Tibial nerve (tissue), 4 donors: ENCODE results near the gene NUCB2. TPM values are rescaled to one million over a fixed set of nuclear protein-coding genes. Genes with fewer than 3 reads are reported as not detected.

ENCODE experiments used
- DNase-seq, 2 donors: peaks; one replicate each; pipeline ENCODE4 v3.0.0-alpha.2; 2019; ENCODE audit warnings: low spot score in 2 of 2
- H3K27ac ChIP-seq, 4 donors: fragments of 200-600 bp; sonication (generic) in 3 of 4; one replicate each; pipeline ENCODE4 v1.5.1; 2017 to 2019; ENCODE audit warnings: mild to moderate bottlenecking in 1 of 4
- H3K27me3 ChIP-seq, 2 donors: fragments of 200-600 bp; sonication (generic) in 1 of 2; one replicate each; pipeline versions ENCODE4 v1.5.1 to v1.6.0; 2017 to 2019
- H3K36me3 ChIP-seq, 3 donors: fragments of 200-600 bp; sonication (generic); one replicate each; pipeline ENCODE4 v1.5.1; 2018 to 2019
- H3K4me1 ChIP-seq, 4 donors: fragments of 200-600 bp; sonication (generic) in 3 of 4; one replicate each; pipeline ENCODE4 v1.5.1; 2017 to 2019
- H3K4me3 ChIP-seq, 4 donors: fragments of 200-600 bp; sonication (generic) in 3 of 4; one replicate each; pipeline ENCODE4 v1.5.1; 2017 to 2019; ENCODE audit warnings: mild to moderate bottlenecking in 1 of 4, moderate library complexity in 1 of 4
- H3K9me3 ChIP-seq, 4 donors: fragments of 200-600 bp; sonication (generic) in 3 of 4; one replicate each; pipeline ENCODE4 v1.5.1; 2017 to 2019
- EP300 ChIP-seq, 2 donors: sonication (generic); formaldehyde crosslinking; IDR thresholded peaks; one replicate each; pipeline ENCODE4 v1.6.1; 2017; ENCODE audit warnings: antibody characterized with exemption in 2 of 2, mild to moderate bottlenecking in 1 of 2
- POLR2A ChIP-seq, 2 donors: fragments of 450-650 bp; IDR thresholded peaks; one replicate each; pipeline ENCODE4 v1.6.1; 2017; ENCODE audit warnings: antibody characterized with exemption in 2 of 2, mild to moderate bottlenecking in 2 of 2, moderate library complexity in 2 of 2
- WGBS, 2 donors: methylation state at CpG; one replicate each; pipeline ENCODE4 v1.1.5; 2018; 5-methylcytosine and 5-hydroxymethylcytosine counted together
- total RNA-seq, 4 donors: library from RNA; depleted of rRNA; stranded (reverse); fragments of >200 nt; gene quantifications; one replicate each; pipeline ENCODE4 v1.1.0, GENCODE V29; 2016
- TF ChIP-seq, protein P1 (sequence below), 5 experiments: fragments of 200-600 bp in 3 of 5; fragments of 450-650 bp in 2 of 5; sonication (generic) in 3 of 5; IDR thresholded peaks; one replicate each; pipeline ENCODE4 v1.5.1; 2016 to 2019; ENCODE audit warnings: antibody characterized with exemption in 5 of 5, mild to moderate bottlenecking in 3 of 5, moderate library complexity in 2 of 5

NUCB2 gene
- total RNA-seq, 4 donors from 2014 or later = 29.1 to 45.4 (median 36.0) TPM

DNA sequence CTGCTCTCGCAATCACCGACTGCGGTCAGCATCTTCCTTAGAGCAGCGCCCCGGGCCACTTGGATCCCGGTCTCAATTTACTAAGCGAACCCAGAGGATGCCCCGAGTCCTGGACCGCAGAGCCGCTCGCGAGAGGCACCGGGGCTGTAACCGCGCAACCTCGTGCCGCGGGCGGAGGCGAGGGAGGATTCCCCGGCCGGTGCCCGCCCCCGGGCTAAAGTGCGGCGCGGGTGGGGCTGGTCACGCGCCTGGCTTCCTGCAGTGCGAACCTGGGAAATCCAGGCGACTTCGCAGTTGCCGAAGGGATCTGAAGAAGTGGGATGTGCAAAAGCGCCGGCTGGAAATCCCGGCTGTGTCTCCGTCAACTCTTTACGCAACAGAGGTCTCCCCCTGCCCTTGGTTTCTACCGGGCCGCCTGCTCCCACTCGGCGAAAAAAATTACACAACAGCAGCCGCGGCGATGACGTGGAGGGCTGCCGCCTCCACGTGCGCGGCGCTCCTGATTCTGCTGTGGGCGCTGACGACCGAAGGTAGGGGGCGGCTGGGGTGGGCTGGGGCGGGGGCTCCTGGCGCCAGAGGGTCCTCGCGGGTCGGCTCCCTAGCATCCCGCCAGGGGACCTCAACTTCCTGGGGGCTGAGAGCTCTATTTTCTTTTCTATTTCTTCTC lies 75.1 kb downstream of the NUCB2 start, which contains the start of gene NCR3LG1:
NCR3LG1 (plus strand) TSS at position 291 of the 667 bp plus-strand sequence; CDS start at position 461, 170 bp downstream.
- peak within 1 kb of the TSS; percentile 45 to 79 (median 60) for H3K4me3 ChIP-seq
- H3K9me3 ChIP-seq = no peaks in the 10 kb centered on the region
- H3K27ac ChIP-seq = peak within 1 kb of the TSS in 3 of 4 donors; percentile 6 to 84 (median 22)
- WGBS, 2 donors = 2 to 4% methylated on average over 35 to 43 of the region's 61 CpGs
- no peaks in the 10 kb centered on the region for H3K27me3 ChIP-seq
- peak; percentile 15 to 31 for DNase-seq
- TF ChIP-seq POLR2A (IDR thresholded peaks at IDR 0.05) (peak in 1 of 2 donors; percentile 5), EP300 (IDR thresholded peaks at IDR 0.05) (peak in 1 of 2 donors; percentile 27)
- TF ChIP-seq, protein P1, sequence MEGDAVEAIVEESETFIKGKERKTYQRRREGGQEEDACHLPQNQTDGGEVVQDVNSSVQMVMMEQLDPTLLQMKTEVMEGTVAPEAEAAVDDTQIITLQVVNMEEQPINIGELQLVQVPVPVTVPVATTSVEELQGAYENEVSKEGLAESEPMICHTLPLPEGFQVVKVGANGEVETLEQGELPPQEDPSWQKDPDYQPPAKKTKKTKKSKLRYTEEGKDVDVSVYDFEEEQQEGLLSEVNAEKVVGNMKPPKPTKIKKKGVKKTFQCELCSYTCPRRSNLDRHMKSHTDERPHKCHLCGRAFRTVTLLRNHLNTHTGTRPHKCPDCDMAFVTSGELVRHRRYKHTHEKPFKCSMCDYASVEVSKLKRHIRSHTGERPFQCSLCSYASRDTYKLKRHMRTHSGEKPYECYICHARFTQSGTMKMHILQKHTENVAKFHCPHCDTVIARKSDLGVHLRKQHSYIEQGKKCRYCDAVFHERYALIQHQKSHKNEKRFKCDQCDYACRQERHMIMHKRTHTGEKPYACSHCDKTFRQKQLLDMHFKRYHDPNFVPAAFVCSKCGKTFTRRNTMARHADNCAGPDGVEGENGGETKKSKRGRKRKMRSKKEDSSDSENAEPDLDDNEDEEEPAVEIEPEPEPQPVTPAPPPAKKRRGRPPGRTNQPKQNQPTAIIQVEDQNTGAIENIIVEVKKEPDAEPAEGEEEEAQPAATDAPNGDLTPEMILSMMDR (IDR thresholded peaks at IDR 0.05) = no peak
- peaks cover 0 to 27% (median 12%) of the 10 kb centered on the region in 4 donors for H3K4me1 ChIP-seq
- no peaks in the 10 kb centered on the region for H3K36me3 ChIP-seq

DNA sequence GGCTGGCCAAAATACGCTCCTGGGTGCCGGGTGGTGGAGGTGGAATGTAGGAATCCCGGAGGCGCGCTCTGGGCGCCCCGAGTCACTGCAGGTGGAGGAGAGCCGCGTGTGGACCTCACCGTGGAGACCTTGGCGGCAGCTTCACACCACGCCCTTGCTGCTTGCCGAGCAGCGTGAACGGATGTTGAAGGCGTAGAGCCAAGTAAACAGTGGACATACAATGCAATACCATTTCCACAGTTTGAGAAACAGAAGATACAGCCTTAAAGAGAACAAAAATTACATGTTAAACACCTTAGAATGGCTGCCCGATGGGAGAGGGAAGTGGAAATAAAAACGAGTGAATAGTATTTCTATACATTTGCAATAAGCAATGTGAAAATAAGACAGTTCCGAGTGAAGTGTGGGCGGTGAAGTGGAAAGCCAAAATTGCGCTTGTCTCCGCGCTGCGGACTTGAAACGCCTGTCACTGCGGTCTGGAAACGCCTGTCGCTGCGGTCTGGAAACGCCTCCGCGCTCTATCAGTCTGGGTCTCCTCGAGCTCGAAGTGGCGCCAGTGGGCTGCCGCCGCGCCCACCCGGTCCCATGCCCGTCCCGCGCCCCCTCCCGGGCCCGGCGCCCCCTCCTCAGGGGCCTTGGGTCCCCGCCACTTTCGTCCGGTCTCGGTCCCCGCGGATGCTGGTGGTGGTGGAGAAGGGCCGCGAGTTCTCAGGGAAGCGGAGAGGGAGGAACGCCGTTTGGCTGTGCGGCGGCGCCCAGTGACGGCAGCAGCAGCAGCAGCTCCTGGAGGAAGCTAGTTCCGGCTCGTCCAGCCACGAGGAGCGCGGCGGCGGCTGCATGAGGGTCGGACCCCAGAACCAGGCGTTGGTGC lies 76.6 kb downstream of the NUCB2 start:
- Histone ChIP-seq H3K27me3 (no peaks in the 10 kb centered on the region), H3K27ac (peak overlapping the region in 3 of 4 donors; percentile 79 to 84 (median 82)), H3K36me3 (no peaks in the 10 kb centered on the region), H3K4me1 (peaks cover 0 to 27% (median 12%) of the 10 kb centered on the region in 4 donors), H3K4me3 (peak overlapping the region; percentile 45 to 79 (median 60)), H3K9me3 (no peaks in the 10 kb centered on the region)
- TF ChIP-seq POLR2A (IDR thresholded peaks at IDR 0.05) (no peak), EP300 (IDR thresholded peaks at IDR 0.05) (peak in 1 of 2 donors; percentile 37)
- WGBS, 2 donors = 0 to 1% methylated on average over 41 to 57 of the region's 69 CpGs
- DNase-seq = peak in 1 of 2 donors; percentile 24

DNA sequence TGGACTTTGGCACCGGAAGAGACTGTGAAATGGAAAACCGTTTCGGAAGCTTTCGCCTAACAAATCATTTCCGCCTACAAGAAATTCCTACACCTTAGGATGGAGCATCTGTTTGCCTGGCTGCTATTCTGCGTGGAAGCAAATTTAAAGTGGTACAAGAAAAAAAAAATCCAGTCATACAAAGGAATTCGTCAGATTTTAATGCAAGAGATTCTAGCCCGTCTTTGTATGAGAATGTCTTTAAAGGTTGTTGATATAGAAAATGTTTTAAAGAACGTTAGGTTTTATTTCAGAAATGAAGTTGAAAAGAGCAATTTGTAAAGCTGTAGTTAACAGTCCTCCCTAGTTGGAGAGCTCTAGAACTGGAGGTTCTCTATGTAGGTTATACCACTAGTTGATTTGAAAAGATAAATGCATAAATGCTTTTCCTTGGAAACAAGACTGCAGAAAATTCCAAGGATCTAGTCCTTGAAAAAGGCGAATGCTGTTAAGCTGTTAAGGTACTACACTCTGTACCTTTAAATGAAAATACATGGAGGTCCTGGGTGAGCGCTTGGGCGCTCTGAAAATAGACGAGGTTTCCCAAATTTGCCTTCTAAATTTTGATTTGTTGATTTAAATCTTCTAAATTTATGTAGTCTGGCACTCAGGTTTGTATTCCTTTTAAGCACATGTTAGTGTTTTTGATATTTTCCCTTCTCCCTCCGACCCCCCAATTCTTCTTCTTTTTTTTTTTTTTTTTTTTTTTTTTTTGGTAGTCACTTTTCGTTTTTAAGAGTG lies 77.5 kb downstream of the NUCB2 start:
- peak overlapping the region in 3 of 4 donors; percentile 79 to 84 (median 82) for H3K27ac ChIP-seq
- whole genome bisulfite sequencing, 2 donors = 7 to 8% methylated on average over 15 of the region's 15 CpGs
- peak in 1 of 2 donors; percentile 5 for TF ChIP-seq EP300 (IDR thresholded peaks at IDR 0.05)
- TF ChIP-seq, protein P1 (IDR thresholded peaks at IDR 0.05) = no peak
- peaks cover 0 to 1% (median 0%) of the 10 kb centered on the region in 4 donors for H3K9me3 ChIP-seq
- peak overlapping the region; percentile 45 to 79 (median 60) for H3K4me3 ChIP-seq
- peaks cover 0 to 27% (median 12%) of the 10 kb centered on the region in 4 donors for H3K4me1 ChIP-seq
- DNase-seq = no peak
- H3K27me3 ChIP-seq = no peaks in the 10 kb centered on the region
- peaks cover 0 to 2% (median 0%) of the 10 kb centered on the region in 3 donors for H3K36me3 ChIP-seq

DNA sequence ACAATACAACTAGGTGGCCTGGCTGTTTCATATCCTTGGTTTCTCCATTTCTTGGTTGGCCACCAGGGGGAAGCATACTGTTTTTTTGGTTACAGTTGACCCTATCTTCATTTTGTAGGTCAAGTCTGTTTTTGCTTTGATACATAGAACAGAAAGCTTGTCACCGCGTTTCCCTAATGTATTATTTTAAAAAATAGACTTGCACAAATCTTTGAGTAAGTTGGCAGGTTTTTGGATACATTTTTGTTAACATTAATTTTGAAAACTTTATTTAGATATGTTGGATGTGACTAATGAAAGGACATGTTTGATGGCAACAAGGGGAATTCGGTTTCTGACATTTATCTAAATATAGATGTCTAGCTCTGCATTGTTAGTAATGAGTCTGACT lies 78.1 kb downstream of the NUCB2 start:
- Histone ChIP-seq H3K27ac (no peak overlapping the region), H3K4me1 (peaks cover 0 to 27% (median 12%) of the 10 kb centered on the region in 4 donors), H3K4me3 (peak overlapping the region in 1 of 4 donors; percentile 79), H3K9me3 (peaks cover 0 to 7% (median 0%) of the 10 kb centered on the region in 4 donors), H3K27me3 (no peaks in the 10 kb centered on the region), H3K36me3 (peaks cover 0 to 7% (median 0%) of the 10 kb centered on the region in 3 donors)
- no peak for TF ChIP-seq EP300 (IDR thresholded peaks at IDR 0.05)
- TF ChIP-seq, protein P1 (IDR thresholded peaks at IDR 0.05) = peak in 4 of 5 experiments; percentile 33 to 66 (median 52)
- 44 to 58% methylated on average over 3 of the region's 3 CpGs for WGBS, 2 donors
- peak; percentile 22 to 77 for DNase-seq

DNA sequence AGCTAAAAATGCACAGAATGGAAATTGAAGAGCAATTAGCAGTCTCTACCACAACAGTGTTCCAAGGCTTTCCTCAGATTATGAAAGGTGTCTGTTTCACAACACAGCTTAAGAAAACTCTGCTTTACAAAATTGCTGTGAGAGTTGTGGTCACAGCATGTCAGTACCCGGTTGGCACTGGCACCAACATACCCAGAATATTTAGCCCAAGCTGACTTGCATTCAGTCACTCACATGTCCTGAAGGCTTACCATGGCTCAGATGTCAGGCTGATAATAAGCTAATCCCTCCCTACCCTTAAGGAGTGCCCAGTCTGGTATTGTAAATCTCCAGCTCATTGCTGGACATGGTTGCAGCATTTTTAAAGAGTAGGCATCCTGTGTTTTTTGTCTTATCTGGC lies 90.0 kb downstream of the NUCB2 start:
- Histone ChIP-seq H3K4me1 (no peaks in the 10 kb centered on the region), H3K36me3 (peaks cover 0 to 62% (median 0%) of the 10 kb centered on the region in 3 donors), H3K27ac (no peak overlapping the region), H3K9me3 (peaks cover 0 to 34% (median 5%) of the 10 kb centered on the region in 4 donors), H3K27me3 (no peaks in the 10 kb centered on the region), H3K4me3 (no peak overlapping the region)
- no peak for DNase-seq
- WGBS, 2 donors = 71 to 100% methylated on average over 1 of the region's 1 CpG
- TF ChIP-seq EP300 (IDR thresholded peaks at IDR 0.05) (no peak), POLR2A (IDR thresholded peaks at IDR 0.05) (no peak)
- TF ChIP-seq, protein P1 (IDR thresholded peaks at IDR 0.05) = no peak
